PFSK-1 (cell line): ENCODE measurements around the gene EPM2A.

Experiments
- FOXP2 ChIP-seq: optimal IDR thresholded peaks from 2 replicates; pipeline ENCODE3; 2011; ENCODE audit warnings: borderline replicate concordance, control low read depth, inconsistent platforms; ENCODE audit not compliant: insufficient read depth; ENCODE audit errors: extremely low read length, extremely low read depth
- TAF1 ChIP-seq: IDR thresholded peaks from 2 replicates; pipeline ENCODE4 v1.6.1; 2012; ENCODE audit warnings: low read length, control low read depth, borderline replicate concordance; ENCODE audit not compliant: insufficient read depth
- TF ChIP-seq, protein P1 (sequence below), 2 experiments: IDR thresholded peaks; 2 replicates each; pipeline versions ENCODE4 v1.6.1 to v1.8.0; 2011 to 2012; ENCODE audit warnings: low read depth in 2 of 2, low read length in 2 of 2, control low read depth in 1 of 2, inconsistent platforms in 1 of 2, mild to moderate bottlenecking in 1 of 2, moderate library complexity in 1 of 2; ENCODE audit not compliant: insufficient read depth in 1 of 2

DNA sequence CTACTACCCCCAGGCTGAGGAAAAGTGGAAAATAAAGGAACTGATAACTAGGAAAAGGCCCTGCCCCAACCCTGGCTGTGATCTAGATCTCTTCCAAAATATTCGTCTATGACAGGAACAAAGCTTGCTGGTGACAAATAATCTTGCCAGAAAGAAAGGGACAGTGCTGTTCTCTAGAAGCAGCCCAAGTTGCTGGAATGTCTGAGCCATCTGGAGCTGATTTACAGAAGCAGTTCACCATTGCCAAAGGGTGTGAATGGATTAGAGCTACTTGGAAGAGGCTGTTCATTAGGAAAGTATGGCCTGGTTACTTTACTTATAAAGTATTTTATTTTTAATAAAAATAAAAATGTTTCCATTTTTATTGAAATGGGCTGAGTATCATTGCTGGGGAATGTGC, 146.3 kb downstream of the EPM2A start:
- TF ChIP-seq, protein P1, sequence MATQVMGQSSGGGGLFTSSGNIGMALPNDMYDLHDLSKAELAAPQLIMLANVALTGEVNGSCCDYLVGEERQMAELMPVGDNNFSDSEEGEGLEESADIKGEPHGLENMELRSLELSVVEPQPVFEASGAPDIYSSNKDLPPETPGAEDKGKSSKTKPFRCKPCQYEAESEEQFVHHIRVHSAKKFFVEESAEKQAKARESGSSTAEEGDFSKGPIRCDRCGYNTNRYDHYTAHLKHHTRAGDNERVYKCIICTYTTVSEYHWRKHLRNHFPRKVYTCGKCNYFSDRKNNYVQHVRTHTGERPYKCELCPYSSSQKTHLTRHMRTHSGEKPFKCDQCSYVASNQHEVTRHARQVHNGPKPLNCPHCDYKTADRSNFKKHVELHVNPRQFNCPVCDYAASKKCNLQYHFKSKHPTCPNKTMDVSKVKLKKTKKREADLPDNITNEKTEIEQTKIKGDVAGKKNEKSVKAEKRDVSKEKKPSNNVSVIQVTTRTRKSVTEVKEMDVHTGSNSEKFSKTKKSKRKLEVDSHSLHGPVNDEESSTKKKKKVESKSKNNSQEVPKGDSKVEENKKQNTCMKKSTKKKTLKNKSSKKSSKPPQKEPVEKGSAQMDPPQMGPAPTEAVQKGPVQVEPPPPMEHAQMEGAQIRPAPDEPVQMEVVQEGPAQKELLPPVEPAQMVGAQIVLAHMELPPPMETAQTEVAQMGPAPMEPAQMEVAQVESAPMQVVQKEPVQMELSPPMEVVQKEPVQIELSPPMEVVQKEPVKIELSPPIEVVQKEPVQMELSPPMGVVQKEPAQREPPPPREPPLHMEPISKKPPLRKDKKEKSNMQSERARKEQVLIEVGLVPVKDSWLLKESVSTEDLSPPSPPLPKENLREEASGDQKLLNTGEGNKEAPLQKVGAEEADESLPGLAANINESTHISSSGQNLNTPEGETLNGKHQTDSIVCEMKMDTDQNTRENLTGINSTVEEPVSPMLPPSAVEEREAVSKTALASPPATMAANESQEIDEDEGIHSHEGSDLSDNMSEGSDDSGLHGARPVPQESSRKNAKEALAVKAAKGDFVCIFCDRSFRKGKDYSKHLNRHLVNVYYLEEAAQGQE (IDR thresholded peaks at IDR 0.05; ENCODE audit: insufficient read depth in 1 of 2, low read depth in 2 of 2, low read length in 2 of 2): no peak
- TF ChIP-seq FOXP2 (no peak), TAF1 (no peak)
